T-helper 9 cell (primary cell): ENCODE results near the gene KMT2D.
A peak's percentile ranks its signal among the peaks of the same experiment; 100 is the strongest.

Experiments
- DNase-seq: peaks from one replicate; pipeline ENCODE4 v3.0.0-alpha.2; 2020

The KMT2D gene

DNA sequence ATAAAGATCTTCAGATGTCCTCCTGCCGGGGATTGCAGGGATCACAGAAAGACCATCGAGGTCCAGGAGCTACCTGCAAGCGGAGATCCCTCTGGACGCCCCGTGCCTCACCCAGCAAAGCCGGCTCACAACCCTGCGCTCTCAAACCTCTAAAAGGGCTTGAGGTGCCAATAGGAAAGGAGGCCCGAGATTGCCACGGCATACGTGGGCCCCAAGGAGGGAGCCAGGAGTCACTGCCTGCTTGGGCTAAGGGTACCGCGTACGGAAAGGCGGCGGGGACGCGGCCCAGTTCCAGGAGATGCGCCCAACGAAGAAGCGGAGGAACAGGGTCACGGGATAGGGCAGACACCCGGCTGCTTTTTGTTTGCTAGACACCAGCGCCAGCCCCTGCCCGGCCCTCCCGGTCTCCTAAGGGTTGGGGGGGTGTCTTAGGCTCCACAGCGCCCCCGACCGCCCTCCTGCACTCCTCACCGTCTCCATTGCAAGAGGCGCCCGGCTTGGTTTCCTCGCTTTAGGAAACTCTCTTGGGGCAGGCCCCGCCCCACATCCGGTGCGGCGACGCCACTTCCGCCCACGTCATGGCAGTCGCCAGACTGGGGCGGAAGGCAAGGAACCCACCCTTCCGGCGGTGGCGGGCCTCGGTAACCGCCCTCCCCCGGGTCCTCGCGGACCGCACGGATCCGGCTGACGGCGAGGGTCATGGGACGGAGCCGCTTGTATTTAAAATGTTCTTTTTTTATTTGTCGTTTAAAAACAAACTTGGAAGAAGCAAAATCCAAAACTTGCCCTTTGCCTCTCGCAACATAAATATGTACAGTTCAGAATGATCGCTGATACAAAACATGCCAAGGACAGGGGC is 42.1 kb downstream of the KMT2D start, which contains the start of gene PRKAG1:
PRKAG1 (minus strand) TSS at position 516 of the 859 bp plus-strand sequence; CDS start at position 480, 36 bp downstream.
- peak; percentile 96 for DNase-seq

- DNase-seq = no peak
These were observed 42.7 kb downstream of the KMT2D start for GRCh38 chr12:49017891-49018260.

DNA sequence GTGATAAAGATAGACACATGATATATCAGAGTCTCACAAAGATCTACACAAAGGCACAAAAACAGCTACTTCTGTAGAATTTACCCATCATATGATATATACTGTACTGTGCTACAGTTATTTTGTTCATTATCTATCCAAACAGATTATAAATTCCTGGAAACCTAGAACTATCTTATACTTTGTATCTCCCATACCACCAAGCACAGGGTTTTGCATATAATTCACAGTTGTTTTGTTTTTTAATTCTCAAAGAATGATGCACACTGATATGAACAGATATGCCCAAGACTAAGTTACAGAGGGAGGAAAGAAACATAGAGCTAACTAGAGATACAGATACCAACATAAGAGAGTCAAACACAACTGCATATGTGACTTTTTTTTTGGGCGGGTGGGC is 45.4 kb downstream of the KMT2D start:
- no peak for DNase-seq

- DNase-seq = no peak
These were observed 46.0 kb downstream of the KMT2D start for GRCh38 chr12:49014547-49014946.

GRCh38 chr12:49013428-49013827 is 47.2 kb downstream of the KMT2D start:
- DNase-seq = no peak

DNA sequence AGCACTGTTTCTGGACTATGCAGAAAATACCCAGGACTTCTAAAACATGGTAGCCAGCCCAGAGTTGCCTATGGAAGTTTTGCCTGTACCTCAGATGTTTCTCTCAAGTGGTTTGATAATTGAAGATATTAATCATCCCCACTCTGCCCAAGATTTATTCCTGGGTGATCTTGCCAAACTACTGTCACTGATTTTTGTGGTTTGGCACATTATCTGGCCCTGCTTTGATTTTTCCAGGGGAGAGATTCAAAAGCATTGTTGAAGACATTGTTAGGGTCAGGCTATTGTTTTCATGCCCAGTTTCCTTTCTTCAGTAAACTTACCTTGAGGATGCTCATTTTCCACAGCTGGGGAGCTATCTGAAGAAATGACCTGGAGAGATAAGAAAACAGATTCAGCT is 47.9 kb downstream of the KMT2D start:
- DNase-seq = no peak
